K562 (cell line): ENCODE measurements around the gene PTPRG. TPM values are rescaled to one million over a fixed set of nuclear protein-coding genes. Genes with fewer than 3 reads are reported as not detected.

ENCODE experiments used
- ATAC-seq: fragments of 200-7000 bp; cut with Tn5 transposase; 3 replicates; pipeline ENCODE4 v1.9.1; 2020; ENCODE audit warnings: moderate library complexity
- BruUV-seq: library from RNA; stranded (reverse); fragments of 400-500 nt; replicated peaks from 2 replicates; lab custom pipeline; 2021; lab: Mats Ljungman, UMichigan
- CTCF ChIA-PET: fragments of 300-600 bp; formaldehyde crosslinking; extraction: SDS; loops from one replicate; lab custom pipeline; 2021; ENCODE audit warnings: low intra/inter-chr PET ratio; lab: Yijun Ruan, JAX
- POLR2A ChIA-PET: fragments of 300-600, 350-650 bp; sonication (Branson Sonifier 250); formaldehyde crosslinking; extraction: SDS; loops from one replicate; lab custom pipeline; 2021; ENCODE audit warnings: antibody characterized with exemption, inconsistent platforms; lab: Yijun Ruan, JAX
- DNase-seq, 4 experiments: peaks; one replicate each; pipeline versions ENCODE4 v3.0.0 to v3.0.0-alpha.2; 2011 to 2018; ENCODE audit warnings: low spot score in 3 of 4, mixed read lengths in 3 of 4; ENCODE audit errors: extremely low read depth in 1 of 4
- FAIRE-seq: peaks from 2 replicates; lab custom pipeline; 2011; peaks lifted over from hg19 to GRCh38; lab: Jason Lieb, UNC
- H2AFZ ChIP-seq: 2 replicates; pipeline ENCODE4 v1.6.0; 2011; ENCODE audit warnings: low read depth, low read length, control low read depth, inconsistent platforms
- H3K27ac ChIP-seq: fragments of 200-600 bp; 3 replicates; pipeline ENCODE4 v1.8.0; 2011; ENCODE audit warnings: low read depth, mild to moderate bottlenecking, control low read depth, inconsistent platforms, low read length, moderate library complexity, mixed read lengths; ENCODE audit errors: extremely low read depth
- H3K27me3 ChIP-seq, 2 experiments: fragments of 300-600 bp in 1 of 2; 2 replicates in 1 of 2; 3 replicates in 1 of 2; pipeline versions ENCODE4 v1.6.0 to v1.8.0; 2011; ENCODE audit warnings: inconsistent platforms in 2 of 2, low read length in 2 of 2, mild to moderate bottlenecking in 1 of 2, mixed read lengths in 1 of 2, moderate library complexity in 1 of 2; ENCODE audit not compliant: control insufficient read depth in 2 of 2, insufficient read depth in 2 of 2
- H3K36me3 ChIP-seq: fragments of 300-600 bp; 3 replicates; pipeline ENCODE4 v1.8.0; 2011; ENCODE audit warnings: mild to moderate bottlenecking, low read length, inconsistent platforms; ENCODE audit not compliant: control insufficient read depth, insufficient read depth
- H3K4me1 ChIP-seq, 2 experiments: fragments of 200-600 bp in 1 of 2; replicated peaks in 1 of 2; 2 replicates in 1 of 2; 3 replicates in 1 of 2; pipeline versions ENCODE4 v1.5.1 to v1.8.0; 2011; ENCODE audit warnings: inconsistent platforms in 2 of 2, low read length in 2 of 2, mild to moderate bottlenecking in 1 of 2, mixed read lengths in 1 of 2, moderate library complexity in 1 of 2; ENCODE audit not compliant: control insufficient read depth in 2 of 2, insufficient read depth in 2 of 2
- H3K4me2 ChIP-seq: 2 replicates; pipeline ENCODE4 v1.6.1; 2011; ENCODE audit warnings: low read length, control low read depth, inconsistent platforms, mixed read lengths; ENCODE audit not compliant: insufficient read depth
- H3K4me3 ChIP-seq: fragments of 200-600 bp; sonication (generic), shearing (Covaris generic); 2 replicates; pipeline ENCODE4 v1.5.1; 2016; ENCODE audit warnings: control low read depth, inconsistent platforms
- H3K79me2 ChIP-seq: fragments of 200-600 bp; 3 replicates; pipeline ENCODE4 v1.8.0; 2011; ENCODE audit warnings: low read length, inconsistent platforms; ENCODE audit not compliant: control insufficient read depth, insufficient read depth
- H3K9ac ChIP-seq, 2 experiments: 2 replicates each; pipeline versions ENCODE4 v1.6.0 to v1.6.1; 2011; ENCODE audit warnings: low read depth in 2 of 2, low read length in 2 of 2, control low read depth in 1 of 2, inconsistent platforms in 1 of 2, mild to moderate bottlenecking in 1 of 2, mixed read lengths in 1 of 2; ENCODE audit not compliant: insufficient read depth in 1 of 2
- H3K9me1 ChIP-seq: one replicate; pipeline ENCODE4 v1.6.0; 2011; ENCODE audit warnings: inconsistent platforms, mild to moderate bottlenecking, low read length, moderate library complexity; ENCODE audit not compliant: control insufficient read depth, insufficient read depth
- H3K9me3 ChIP-seq: replicated peaks from 2 replicates; pipeline ENCODE4 v1.5.1; 2011; ENCODE audit warnings: low read depth, low read length, inconsistent platforms; ENCODE audit not compliant: control insufficient read depth, insufficient read depth
- H4K20me1 ChIP-seq: replicated peaks from 2 replicates; pipeline ENCODE4 v1.6.1; 2011; ENCODE audit warnings: low read length, inconsistent platforms, mixed read lengths; ENCODE audit not compliant: control insufficient read depth, insufficient read depth
- ADNP ChIP-seq: fragments of 200-800 bp; sonication (Bioruptor generic); IDR thresholded peaks from 2 replicates; pipeline ENCODE4 v1.6.1; 2016; ENCODE audit warnings: missing genetic modification characterization, missing compliant biosample characterization
- ARID3B ChIP-seq: fragments of 250-450 bp; sonication (Bioruptor Pico); IDR thresholded peaks from 2 replicates; pipeline ENCODE4 v1.4.0; 2020; ENCODE audit warnings: borderline replicate concordance
- DLX4 ChIP-seq: fragments of 250-450 bp; sonication (Bioruptor Pico); IDR thresholded peaks from 2 replicates; pipeline ENCODE4 v1.6.1; 2021; ENCODE audit warnings: mild to moderate bottlenecking
- GABPB2 ChIP-seq: fragments of 250-450 bp; sonication (Bioruptor Pico); conservative IDR thresholded peaks from 2 replicates; pipeline ENCODE4 v1.5.1; 2021; ENCODE audit warnings: mild to moderate bottlenecking
- GMEB1 ChIP-seq: fragments of 250-450 bp; sonication (Bioruptor Pico); IDR thresholded peaks from 2 replicates; pipeline ENCODE4 v1.4.0; 2020; ENCODE audit warnings: mild to moderate bottlenecking
- GTF3C2 ChIP-seq: IDR thresholded peaks from 3 replicates; pipeline ENCODE4 v1.6.1; 2011; ENCODE audit warnings: borderline replicate concordance, mild to moderate bottlenecking, moderate library complexity; ENCODE audit not compliant: insufficient read length; ENCODE audit errors: extremely low read depth
- ILF3 ChIP-seq: fragments of 450-650 bp; IDR thresholded peaks from 2 replicates; pipeline ENCODE4 v1.6.1; 2018; ENCODE audit warnings: antibody characterized with exemption, mild to moderate bottlenecking, moderate library complexity, borderline replicate concordance
- KDM2B ChIP-seq: fragments of 250-450 bp; sonication (Bioruptor Pico); IDR thresholded peaks from 2 replicates; pipeline ENCODE4 v1.8.0; 2021; ENCODE audit warnings: mild to moderate bottlenecking, moderate library complexity
- L3MBTL2 ChIP-seq: fragments of 450-650 bp; IDR thresholded peaks from 2 replicates; pipeline ENCODE4 v1.6.1; 2016; ENCODE audit warnings: mild to moderate bottlenecking, moderate library complexity
- LCOR ChIP-seq: sonication (generic); formaldehyde crosslinking; IDR thresholded peaks from 2 replicates; pipeline ENCODE4 v1.8.0; 2022; ENCODE audit warnings: mild to moderate bottlenecking, missing genetic modification reagents
- NEUROD1 ChIP-seq: fragments of 150-350 bp; IDR thresholded peaks from 2 replicates; pipeline ENCODE4 v1.6.1; 2014; ENCODE audit warnings: borderline replicate concordance, low read length, low read depth; ENCODE audit not compliant: partially characterized antibody
- SNIP1 ChIP-seq: fragments of 450-650 bp; IDR thresholded peaks from 2 replicates; pipeline ENCODE4 v1.7.1; 2017; ENCODE audit warnings: low read depth, mild to moderate bottlenecking
- WHSC1 ChIP-seq: IDR thresholded peaks from one replicate; pipeline ENCODE4 v1.6.1; 2012; ENCODE audit warnings: low read length, control low read depth, inconsistent platforms
- ZNF384 ChIP-seq: IDR thresholded peaks from 2 replicates; pipeline ENCODE4 v1.6.1; 2012; ENCODE audit warnings: low read depth, low read length, improper control_type of control experiment
- ZNF639 ChIP-seq, 2 experiments: fragments of 200-800 bp in 1 of 2; sonication (Bioruptor generic) in 1 of 2; sonication (generic) in 1 of 2; formaldehyde crosslinking in 1 of 2; IDR thresholded peaks in 1 of 2; conservative IDR thresholded peaks in 1 of 2; 2 replicates each; pipeline versions ENCODE4 v1.5.0 to v1.6.1; 2016 to 2020; ENCODE audit warnings: missing compliant biosample characterization in 1 of 2, missing genetic modification characterization in 1 of 2, missing genetic modification reagents in 1 of 2
- WGBS: fragments of 100-300 bp; shearing (Covaris generic); methylation state at CpG from one replicate; pipeline ENCODE4 v1.1.6; 2016; ENCODE audit warnings: low coverage, mixed read lengths; ENCODE audit not compliant: insufficient coverage; ENCODE audit errors: missing lambda C conversion rate; 5-methylcytosine and 5-hydroxymethylcytosine counted together
- in situ Hi-C: fragments of 300-500 bp; cut with MboI; formaldehyde crosslinking; loops from 4 replicates; pipeline ENCODE4 v1.15.0; 2018; ENCODE audit warnings: inconsistent platforms, mixed read lengths
- intact Hi-C: fragments of 100-400 bp; cut with micrococcal nuclease; formaldehyde crosslinking; loops from 2 replicates; pipeline ENCODE4 v1.14.2; 2022
- polyA plus RNA-seq, 8 experiments: library from polyadenylated mRNA; depleted of rRNA in 4 of 8; stranded (reverse) in 5 of 8; unstranded in 3 of 8; fragments of >200 nt; fragmentation: Nextera tagmentation in 2 of 8; fragmentation: Illumina TruSeq in 1 of 8; extraction: Ambion mirVana in 2 of 8; extraction: Trizol in 1 of 8; gene quantifications; 2 replicates each; pipeline versions ENCODE4 v1.2.1 to v1.2.3, GENCODE V29; 2011 to 2014; ENCODE audit warnings: inconsistent platforms in 1 of 8, missing spikeins in 1 of 8
- total RNA-seq, 7 experiments: library from RNA; depleted of rRNA in 6 of 7; stranded (reverse); fragments of >200 nt in 6 of 7; fragmentation: Illumina TruSeq in 2 of 7; extraction: Trizol in 2 of 7; gene quantifications; 2 replicates each; pipeline versions ENCODE4 v1.2.1 to v1.2.3, GENCODE V29; 2011 to 2021; ENCODE audit warnings: low replicate concordance in 1 of 7

PTPRG gene
- total and polyA plus RNA-seq, 9 of the 15 experiments (the other 6 are each of a cell fraction or from before 2014, with no cell fraction given) = 0.16 TPM; not detected in 8

- H3K9ac ChIP-seq = no peak overlapping the region
- ChIA-PET POLR2A (no interaction called here), CTCF (no interaction called here)
- in situ Hi-C loops (no loop called here), intact Hi-C loops (no loop called here)
- BruUV-seq = no TSS peak
- no peaks in the 10 kb centered on the region for H3K36me3 ChIP-seq
- no peak for DNase-seq
- no peak overlapping the region for H2AFZ ChIP-seq
- no peak overlapping the region for H3K27ac ChIP-seq
- no peaks in the 10 kb centered on the region for H3K9me1 ChIP-seq
- no peaks in the 10 kb centered on the region for H3K79me2 ChIP-seq
- no peak overlapping the region for H3K4me2 ChIP-seq
- H3K4me3 ChIP-seq = no peak overlapping the region
- no peaks in the 10 kb centered on the region for H3K4me1 ChIP-seq
- 0% methylated on average over 1 of the region's 1 CpG for WGBS
- ATAC-seq = no peak
- FAIRE-seq = no peak
- no peaks in the 10 kb centered on the region for H4K20me1 ChIP-seq
- no peaks in the 10 kb centered on the region for H3K27me3 ChIP-seq
- H3K9me3 ChIP-seq = no peaks in the 10 kb centered on the region
- TF ChIP-seq ADNP (tag) = no peak
- no peak for TF ChIP-seq GTF3C2
- no peak for TF ChIP-seq GMEB1 (CRISPR knock-in tag)
- no peak for TF ChIP-seq GABPB2
- TF ChIP-seq WHSC1 = no peak
- TF ChIP-seq ILF3 = no peak
- TF ChIP-seq NEUROD1 = no peak
- TF ChIP-seq SNIP1 = no peak
- no peak for TF ChIP-seq KDM2B
- TF ChIP-seq L3MBTL2 = no peak
- TF ChIP-seq ZNF384 = no peak
- TF ChIP-seq ZNF639 (CRISPR knock-in tag; conservative IDR thresholded peaks at IDR 0.05 in 1 of 2, IDR thresholded peaks at IDR 0.05 in 1 of 2) = no peak
- TF ChIP-seq ARID3B (CRISPR knock-in tag) = no peak
- TF ChIP-seq LCOR (CRISPR knock-in tag) = no peak
- TF ChIP-seq DLX4 (CRISPR knock-in tag) = no peak
Measured at GRCh38 chr3:61831973-61832372, 270.6 kb downstream of the PTPRG start.
